ENCODE data around the gene COPB1.

The COPB1 gene

DNA sequence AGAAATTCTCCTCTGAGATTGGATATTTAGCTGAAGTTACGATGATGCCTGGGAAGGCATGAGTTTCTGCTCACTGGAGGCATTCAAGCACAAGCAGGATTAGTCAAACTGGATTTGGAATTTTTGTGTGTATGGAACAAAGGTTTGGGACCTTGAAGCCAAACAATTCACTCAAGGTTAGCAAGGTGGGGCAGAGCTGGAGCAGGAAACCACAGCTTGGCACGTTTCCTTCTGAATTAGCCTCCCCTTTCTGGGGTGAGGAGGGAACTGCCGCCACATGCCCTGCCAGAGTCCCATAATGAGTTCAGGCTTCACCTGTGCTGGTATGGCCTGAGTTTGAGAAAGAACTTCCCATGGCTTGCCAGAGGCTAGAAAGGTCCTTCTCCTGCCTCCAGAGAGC lies 89.7 kb downstream of the COPB1 start:
- no peak for DNase-seq (ENCODE audit: low read depth)
- H3K4me3 ChIP-seq (ENCODE audit: low read depth, low read length) = no peak overlapping the region

DNA sequence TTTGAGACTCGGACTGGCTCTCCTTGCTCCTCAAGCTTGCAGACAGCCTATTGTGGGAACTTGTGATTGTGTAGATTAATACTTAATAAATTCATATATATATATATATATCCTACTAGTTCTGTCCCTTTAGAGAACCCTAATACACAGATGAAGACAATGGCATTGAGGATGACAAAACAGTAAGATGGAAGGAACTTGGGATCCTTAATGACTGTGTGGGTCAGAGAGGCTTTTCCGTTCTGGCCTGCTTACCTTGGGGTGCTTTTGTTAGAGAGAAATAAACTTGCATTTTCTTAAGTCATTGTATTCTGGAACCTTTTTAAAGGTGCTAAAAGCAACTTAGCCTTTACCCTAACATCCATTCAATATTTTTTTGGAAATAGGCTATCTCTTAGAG lies 91.0 kb downstream of the COPB1 start:
- no peak for DNase-seq (ENCODE audit: low read depth)
- H3K4me3 ChIP-seq (ENCODE audit: low read depth, low read length) = no peak overlapping the region
